B cell (primary cell): ENCODE measurements around the gene NMNAT2. TPM values are rescaled to one million over a fixed set of nuclear protein-coding genes. Genes with fewer than 3 reads are reported as not detected.

ENCODE experiments used
- ATAC-seq: fragments of 200-7000 bp; cut with Tn5 transposase; one replicate; pipeline ENCODE4 v1.10.0; 2021; ENCODE audit warnings: low read depth, mild to moderate bottlenecking, moderate number of reproducible peaks, moderate library complexity
- CTCF ChIA-PET: fragments of 350-600 bp; sonication (Branson Sonifier 250); formaldehyde crosslinking; loops from one replicate; lab custom pipeline; 2021; ENCODE audit warnings: antibody characterized with exemption, inconsistent platforms; lab: Charles Lee
- POLR2A ChIA-PET: fragments of 350-600 bp; sonication (Branson Sonifier 250); formaldehyde crosslinking; loops from one replicate; lab custom pipeline; 2021; ENCODE audit warnings: antibody characterized with exemption; lab: Charles Lee
- DNase-seq: peaks from one replicate; pipeline ENCODE4 v3.0.0; 2013
- H2AFZ ChIP-seq: 2 replicates; pipeline ENCODE4 v1.6.1; 2012; ENCODE audit warnings: mild to moderate bottlenecking, low read depth, low read length; ENCODE audit not compliant: insufficient read depth, poor library complexity, severe bottlenecking
- H3K27ac ChIP-seq, 2 donors: 1 replicate in 1 of 2; 2 replicates in 1 of 2; pipeline ENCODE4 v1.5.1; 2012 to 2013; ENCODE audit warnings: low read length in 2 of 2, mild to moderate bottlenecking in 2 of 2, moderate library complexity in 1 of 2
- H3K27me3 ChIP-seq, 4 experiments: fragments of 200-600 bp in 1 of 4; sonication (generic) in 1 of 4; replicated peaks in 1 of 4; 1 replicate in 2 of 4; 2 replicates in 2 of 4; pipeline versions ENCODE4 v1.6.1 to v1.7.0; 2013 to 2016; ENCODE audit warnings: low read length in 3 of 4, mild to moderate bottlenecking in 2 of 4, mixed read lengths in 1 of 4, moderate library complexity in 1 of 4; ENCODE audit not compliant: insufficient read depth in 4 of 4, control insufficient read depth in 3 of 4; ENCODE audit errors: control extremely low read depth in 1 of 4
- H3K36me3 ChIP-seq, 2 experiments: replicated peaks in 1 of 2; 1 replicate in 1 of 2; 2 replicates in 1 of 2; pipeline versions ENCODE4 v1.6.1 to v1.7.1; 2013; ENCODE audit warnings: low read length in 1 of 2; ENCODE audit not compliant: insufficient read depth in 2 of 2, control insufficient read depth in 1 of 2; ENCODE audit errors: control extremely low read depth in 1 of 2, extremely low read depth in 1 of 2
- H3K4me1 ChIP-seq, 2 donors: fragments of 200-600 bp in 1 of 2; sonication (generic) in 1 of 2; 1 replicate in 1 of 2; 2 replicates in 1 of 2; pipeline versions ENCODE4 v1.5.1 to v1.6.1; 2013 to 2017; ENCODE audit warnings: low read length in 2 of 2; ENCODE audit not compliant: control insufficient read depth in 2 of 2, insufficient read depth in 2 of 2
- H3K4me2 ChIP-seq: replicated peaks from 2 replicates; pipeline ENCODE3; 2012; ENCODE audit warnings: mild to moderate bottlenecking, low read depth, low read length; ENCODE audit not compliant: poor library complexity, severe bottlenecking
- H3K4me3 ChIP-seq, 5 experiments: fragments of 200-600 bp in 1 of 5; sonication (generic) in 1 of 5; 1 replicate in 3 of 5; 2 replicates in 2 of 5; pipeline versions ENCODE4 v1.5.1 to v1.7.0; 2011 to 2016; ENCODE audit warnings: low read length in 4 of 5, mild to moderate bottlenecking in 4 of 5, low read depth in 2 of 5, control low read depth in 1 of 5, moderate library complexity in 1 of 5; ENCODE audit not compliant: insufficient read depth in 1 of 5; ENCODE audit errors: control extremely low read depth in 1 of 5, extremely low read depth in 1 of 5
- H3K79me2 ChIP-seq: fragments of 200-600 bp; sonication (generic); one replicate; pipeline ENCODE4 v1.6.0; 2016; ENCODE audit warnings: low read length; ENCODE audit not compliant: control insufficient read depth, insufficient read depth
- H3K9ac ChIP-seq: fragments of 200-600 bp; sonication (generic); 2 replicates; pipeline ENCODE4 v1.6.1; 2017; ENCODE audit warnings: mild to moderate bottlenecking, low read length, moderate library complexity
- H3K9me3 ChIP-seq, 3 donors: one replicate each; pipeline versions ENCODE4 v1.6.1 to v1.7.1; 2013; ENCODE audit warnings: low read length in 2 of 3; ENCODE audit not compliant: control insufficient read depth in 2 of 3, insufficient read depth in 1 of 3; ENCODE audit errors: control extremely low read depth in 1 of 3
- H4K20me1 ChIP-seq: 2 replicates; pipeline ENCODE4 v1.6.0; 2012; ENCODE audit warnings: mild to moderate bottlenecking, low read length; ENCODE audit not compliant: insufficient read depth, control insufficient read depth, poor library complexity, severe bottlenecking
- H3K27ac Mint-ChIP-seq: one replicate; pipeline ENCODE4 v1.8.0; 2021; ENCODE audit warnings: mixed read lengths
- H3K27me3 Mint-ChIP-seq: one replicate; pipeline ENCODE4 v1.8.0; 2021; ENCODE audit warnings: mixed read lengths
- H3K4me1 Mint-ChIP-seq: one replicate; pipeline ENCODE4 v1.8.0; 2021; ENCODE audit warnings: mixed read lengths
- H3K4me3 Mint-ChIP-seq: one replicate; pipeline ENCODE4 v1.8.0; 2021; ENCODE audit warnings: mixed read lengths
- H3K9me3 Mint-ChIP-seq: one replicate; pipeline ENCODE4 v1.8.0; 2022; ENCODE audit warnings: mixed read lengths; ENCODE audit not compliant: insufficient read depth
- CTCF ChIP-seq: fragments of 200-600 bp; IDR thresholded peaks from one replicate; pipeline ENCODE4 v1.8.0; 2022; ENCODE audit warnings: antibody characterized with exemption, mild to moderate bottlenecking
- EZH2 ChIP-seq: IDR thresholded peaks from 2 replicates; pipeline ENCODE4 v1.6.1; 2012; ENCODE audit warnings: borderline replicate concordance, low read depth, mild to moderate bottlenecking, moderate library complexity, low read length; ENCODE audit not compliant: insufficient read depth, poor library complexity, severe bottlenecking
- WGBS: methylation state at CpG from one replicate; pipeline ENCODE4 v1.1.5; 2013; ENCODE audit warnings: missing lambda C conversion rate; ENCODE audit not compliant: insufficient coverage; 5-methylcytosine and 5-hydroxymethylcytosine counted together
- intact Hi-C: fragments of 100-400 bp; cut with micrococcal nuclease; formaldehyde crosslinking; loops from one replicate; pipeline ENCODE4 v1.10.0; 2022
- polyA plus RNA-seq: library from polyadenylated mRNA; depleted of rRNA; stranded (reverse); fragments of >200 nt; gene quantifications from 2 replicates; pipeline ENCODE4 v1.2.3, GENCODE V29; 2012
- total RNA-seq, 2 donors: library from RNA; stranded (reverse); fragments of 120-200 nt in 1 of 2; gene quantifications; 1 replicate in 1 of 2; 2 replicates in 1 of 2; pipeline versions ENCODE4 v1.2.3 to v1.2.4, GENCODE V29; 2013 to 2022

The NMNAT2 gene
- total and polyA plus RNA-seq, 2 donors (not counting 1 experiment from before 2014, with no cell fraction given), result not detected

GRCh38 chr1:183363972-183364371 lies 54.2 kb downstream of the NMNAT2 start:
- no peaks in the 10 kb centered on the region for H3K9me3 Mint-ChIP-seq
- Histone ChIP-seq H3K36me3 (no peaks in the 10 kb centered on the region), H3K4me1 (no peaks in the 10 kb centered on the region), H3K9me3 (no peaks in the 10 kb centered on the region), H3K79me2 (no peaks in the 10 kb centered on the region), H3K27ac (no peak overlapping the region), H3K4me2 (no peak overlapping the region), H4K20me1 (no peaks in the 10 kb centered on the region), H3K4me3 (no peak overlapping the region), H3K27me3 (peaks cover 0 to 17% (median 0%) of the 10 kb centered on the region in 4 experiments), H3K9ac (no peak overlapping the region), H2AFZ (no peak overlapping the region)
- no peak overlapping the region for H3K27ac Mint-ChIP-seq
- H3K4me1 Mint-ChIP-seq, result no peaks in the 10 kb centered on the region
- ATAC-seq (no peak), DNase-seq (no peak)
- intact Hi-C loops, result no loop called here
- no peak overlapping the region for H3K4me3 Mint-ChIP-seq
- peaks cover 52% of the 10 kb centered on the region for H3K27me3 Mint-ChIP-seq
- WGBS, result 100% methylated on average over 1 of the region's 3 CpGs
- ChIA-PET POLR2A (no interaction called here), CTCF (no interaction called here)
- TF ChIP-seq EZH2, result no peak
- TF ChIP-seq CTCF, result no peak

GRCh38 chr1:183361081-183361480 lies 57.1 kb downstream of the NMNAT2 start:
- CTCF ChIA-PET, result no interaction called here
- Mint-ChIP-seq H3K27me3 (peaks cover 43% of the 10 kb centered on the region), H3K4me1 (no peaks in the 10 kb centered on the region), H3K9me3 (peaks cover 2% of the 10 kb centered on the region), H3K27ac (no peak overlapping the region), H3K4me3 (no peak overlapping the region)
- Histone ChIP-seq H3K4me3 (no peak overlapping the region), H3K79me2 (no peaks in the 10 kb centered on the region), H3K4me2 (no peak overlapping the region), H3K27ac (no peak overlapping the region), H3K36me3 (no peaks in the 10 kb centered on the region), H3K4me1 (no peaks in the 10 kb centered on the region), H3K9ac (no peak overlapping the region), H4K20me1 (no peaks in the 10 kb centered on the region), H3K9me3 (no peaks in the 10 kb centered on the region), H2AFZ (no peak overlapping the region), H3K27me3 (peaks cover 0 to 9% (median 0%) of the 10 kb centered on the region in 4 experiments)
- no peak for ATAC-seq
- POLR2A ChIA-PET, result no interaction called here
- WGBS, result 78% methylated on average over 3 of the region's 4 CpGs
- no peak for TF ChIP-seq CTCF
- TF ChIP-seq EZH2, result no peak
- intact Hi-C loops, result no loop called here
- no peak for DNase-seq
